HPDE6-E6E7 (cell line): Measurements from ENCODE around the gene FIBP.

Experiments used
- DNase-seq: peaks from one replicate; pipeline ENCODE4 v3.0.0; 2011; ENCODE audit warnings: missing footprints; ENCODE audit errors: extremely low spot score

Gene FIBP

DNA sequence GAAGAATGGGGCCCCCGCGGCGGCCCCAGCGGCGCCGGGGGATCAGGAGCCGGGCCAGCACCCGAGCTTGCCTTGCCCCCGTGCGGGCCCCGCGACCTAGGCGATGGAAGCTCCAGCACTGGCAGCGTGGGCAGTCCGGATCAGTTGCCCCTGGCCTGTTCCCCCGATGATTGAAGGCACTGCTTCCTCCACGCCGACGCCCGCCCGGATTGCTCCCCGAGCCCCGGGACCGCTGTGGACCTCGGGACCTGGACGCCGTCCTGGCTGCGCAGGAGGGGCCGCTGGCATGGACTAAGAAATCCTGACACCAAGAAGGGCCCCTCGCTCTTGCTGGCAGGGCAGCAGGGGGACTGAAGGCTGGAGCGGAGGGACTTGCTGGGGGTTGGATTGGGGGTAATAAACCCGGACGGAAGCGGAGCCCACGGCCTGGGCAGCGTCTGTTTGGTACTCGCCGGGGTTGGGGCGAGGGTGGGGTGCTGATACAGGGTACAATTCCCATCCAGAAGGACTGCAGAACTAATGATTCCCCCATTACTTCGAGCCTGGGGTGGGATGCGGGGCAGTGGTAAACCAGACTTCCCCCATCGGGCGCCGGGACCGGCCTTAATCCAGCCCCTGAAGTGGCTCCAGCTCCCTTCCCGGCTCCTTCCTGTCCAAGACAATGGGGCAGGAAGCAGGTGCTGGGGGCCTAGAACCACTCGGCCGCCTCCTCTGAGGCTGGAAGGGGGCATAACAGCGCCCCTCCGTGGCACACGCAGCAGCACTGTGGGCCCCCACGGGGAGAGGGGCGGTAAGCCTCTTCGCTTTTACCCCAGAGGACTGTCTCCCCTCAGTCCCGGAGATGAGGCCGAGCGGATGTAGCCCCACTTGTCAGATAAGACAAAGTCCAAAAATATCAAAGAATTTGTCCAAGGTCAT, 3.2 kb upstream of the FIBP start:
- DNase-seq = no peak

DNA sequence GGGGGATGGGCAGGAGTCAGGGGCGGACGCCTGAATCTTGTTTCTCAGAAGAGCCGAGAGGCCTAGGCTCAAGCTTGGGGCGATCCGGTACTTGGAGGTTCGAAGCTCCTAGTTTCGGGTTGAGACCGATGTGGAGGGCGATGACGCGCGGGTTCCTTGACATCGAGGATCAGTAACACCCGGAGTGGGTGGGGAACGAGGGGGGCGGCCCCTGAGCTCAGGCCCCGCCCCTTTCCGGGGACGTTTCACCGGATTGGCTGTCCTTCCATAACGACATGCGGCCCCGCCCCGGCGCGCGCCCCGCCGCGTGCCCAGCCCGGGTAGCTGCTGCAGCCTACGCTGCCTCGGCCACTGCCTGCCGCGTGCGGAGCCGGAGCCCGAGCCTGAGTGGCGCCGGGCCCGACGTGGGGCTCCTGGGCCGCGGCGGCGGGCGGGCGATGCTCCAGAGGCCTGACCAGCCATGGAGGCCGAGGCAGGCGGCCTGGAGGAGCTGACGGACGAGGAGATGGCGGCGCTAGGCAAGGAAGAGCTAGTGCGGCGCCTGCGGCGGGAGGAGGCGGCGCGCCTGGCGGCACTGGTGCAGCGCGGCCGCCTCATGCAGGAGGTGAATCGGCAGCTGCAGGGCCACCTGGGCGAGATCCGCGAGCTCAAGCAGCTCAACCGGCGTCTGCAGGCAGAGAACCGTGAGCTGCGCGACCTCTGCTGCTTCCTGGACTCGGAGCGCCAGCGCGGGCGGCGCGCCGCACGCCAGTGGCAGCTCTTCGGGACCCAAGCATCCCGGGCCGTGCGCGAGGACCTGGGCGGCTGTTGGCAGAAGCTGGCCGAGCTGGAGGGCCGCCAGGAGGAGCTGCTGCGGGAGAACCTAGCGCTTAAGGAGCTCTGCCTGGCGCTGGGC, 2.3 kb upstream of the FIBP start, which contains the start of gene CCDC85B:
TSS of gene CCDC85B (plus strand) at position 350 of the 895 bp plus-strand sequence. CDS start at position 461, 111 bp downstream.
- peak; percentile 81 for DNase-seq

DNA sequence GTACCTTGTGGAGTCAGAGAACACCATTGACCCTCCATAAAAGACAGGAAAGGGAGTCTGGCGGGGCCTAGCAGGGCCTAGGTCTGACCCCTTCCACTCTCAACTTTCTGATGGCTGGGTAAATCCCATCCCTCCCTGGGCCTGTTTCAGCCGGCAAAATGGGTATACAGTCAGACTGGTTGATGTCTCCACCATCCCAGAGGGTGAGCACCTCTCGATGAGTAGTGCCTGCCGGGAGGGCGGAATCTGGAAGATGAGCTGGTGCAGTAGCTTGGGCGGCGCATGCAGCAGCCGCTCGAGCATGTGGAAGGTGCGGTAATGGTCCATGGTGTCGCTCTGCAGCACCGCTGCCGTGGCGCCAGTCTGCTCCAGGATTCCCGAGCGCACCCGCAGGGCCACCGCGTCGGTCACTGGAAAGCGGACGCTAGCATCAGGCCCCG, 528 bp downstream of the FIBP start:
- no peak for DNase-seq

DNA sequence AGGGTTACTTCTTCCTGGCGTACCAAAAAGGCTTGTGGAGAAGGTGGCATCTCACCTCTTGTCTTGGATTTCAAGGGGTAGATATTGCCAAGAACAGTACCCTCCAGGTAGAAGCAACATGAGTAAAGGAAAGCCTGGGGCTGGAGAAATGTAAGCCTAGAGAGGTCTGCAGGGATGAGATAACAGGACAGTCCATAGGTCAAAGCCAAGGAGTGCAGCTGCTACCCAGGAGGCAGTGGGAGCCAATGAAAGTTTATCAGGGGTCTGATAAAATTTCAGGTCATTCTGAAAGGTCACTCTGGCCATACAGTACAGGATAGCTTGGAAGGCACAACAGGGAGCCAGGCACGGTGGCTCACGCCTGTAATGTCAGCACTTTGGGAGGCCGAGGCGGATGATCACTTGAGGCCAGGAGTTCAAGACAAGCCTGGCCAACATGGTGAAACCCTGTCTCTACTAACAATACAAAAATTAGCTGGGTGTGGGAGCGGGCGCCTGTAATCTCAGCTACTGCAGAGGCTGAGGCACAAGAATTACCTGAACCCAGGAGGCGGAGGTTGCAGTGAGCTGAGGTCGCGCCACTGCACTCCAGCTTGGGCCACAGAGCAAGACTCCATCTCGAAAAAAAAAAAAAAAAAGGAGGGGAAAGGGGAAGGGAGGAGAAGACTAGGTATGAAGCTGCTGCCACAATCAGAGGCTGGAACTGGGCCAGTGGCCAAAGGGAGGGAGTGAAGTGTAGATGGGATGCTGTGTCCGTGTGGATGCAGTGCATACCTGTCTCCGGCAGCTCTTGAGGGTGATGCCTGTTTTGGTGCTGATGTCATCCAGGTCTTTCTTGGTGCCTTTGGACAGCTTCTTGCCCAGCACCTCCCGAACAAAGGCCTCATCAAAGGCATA, 1.2 kb downstream of the FIBP start:
- no peak for DNase-seq

DNA sequence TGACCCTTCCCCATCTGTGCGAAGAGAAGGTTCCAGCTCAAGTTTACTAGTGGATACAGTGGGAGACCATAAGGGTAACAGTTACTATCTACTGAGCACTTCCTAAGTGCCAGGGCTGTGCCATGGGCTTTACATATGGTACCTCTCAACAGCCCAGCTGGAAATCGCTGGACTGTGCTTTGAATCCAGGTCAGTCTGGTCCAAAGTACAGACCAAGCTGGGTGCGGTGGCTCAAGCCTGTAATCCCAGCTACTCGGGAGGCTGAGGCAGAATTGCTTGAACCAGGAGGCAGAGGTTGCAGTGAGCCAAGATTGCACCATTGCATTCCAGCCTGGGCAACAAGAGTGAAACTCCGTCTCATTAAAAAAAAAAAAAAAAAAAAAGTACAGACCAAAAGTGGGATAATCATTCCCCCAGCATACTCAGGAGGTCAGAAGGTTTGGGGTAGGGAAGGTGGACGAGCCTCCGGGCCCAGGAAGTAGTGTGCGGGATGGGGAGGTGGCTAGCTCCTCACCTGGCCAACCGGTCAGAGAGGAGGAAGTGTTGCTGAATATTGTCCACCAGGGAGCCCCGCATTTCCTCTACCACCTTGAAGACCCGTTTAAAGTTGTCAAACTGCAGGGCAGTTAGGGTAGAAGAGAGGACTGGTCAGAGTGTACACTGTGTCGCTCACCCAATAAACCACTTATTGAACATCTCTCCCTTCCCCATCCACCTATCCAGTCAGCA, 2.3 kb downstream of the FIBP start:
- no peak for DNase-seq

DNA sequence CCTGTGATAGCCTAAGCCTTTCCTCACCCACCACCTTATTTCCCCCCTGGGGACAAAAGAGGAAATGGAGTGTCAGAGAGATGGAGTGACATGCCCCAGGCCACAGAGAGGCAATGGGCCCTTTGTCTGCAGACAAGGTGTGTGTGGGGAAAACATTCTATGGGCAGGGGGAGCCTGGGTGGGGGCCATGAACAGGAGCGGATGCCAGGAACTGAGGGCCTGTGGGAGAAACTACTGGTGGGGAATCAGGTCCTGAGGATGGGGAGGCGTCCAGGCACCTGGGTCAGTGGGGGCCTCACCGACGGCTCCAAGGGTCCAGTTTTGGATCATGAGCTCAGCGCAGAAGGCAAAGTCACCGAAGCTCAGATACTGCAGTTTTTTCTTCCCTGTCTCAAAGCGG, 3.0 kb downstream of the FIBP start:
- no peak for DNase-seq

DNA sequence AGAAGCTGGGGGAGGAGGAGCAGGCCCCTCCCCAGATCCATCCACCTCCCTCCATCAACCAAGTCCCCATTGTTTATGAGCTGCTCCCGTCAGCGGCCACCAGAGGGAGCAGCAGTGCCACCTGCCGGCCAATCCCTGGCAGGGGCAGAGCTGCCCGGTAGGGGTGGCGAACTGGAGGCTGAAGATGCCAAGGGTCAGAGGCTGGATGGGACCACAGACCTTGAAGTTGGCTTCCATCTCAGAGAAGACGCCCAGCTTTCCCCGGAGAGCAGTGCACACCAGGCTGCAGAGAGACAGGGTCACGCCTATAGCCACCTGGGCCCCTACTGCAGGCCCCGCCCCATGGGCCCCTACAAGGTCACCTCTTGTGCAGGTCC, 3.6 kb downstream of the FIBP start:
- DNase-seq = peak; percentile 86

DNA sequence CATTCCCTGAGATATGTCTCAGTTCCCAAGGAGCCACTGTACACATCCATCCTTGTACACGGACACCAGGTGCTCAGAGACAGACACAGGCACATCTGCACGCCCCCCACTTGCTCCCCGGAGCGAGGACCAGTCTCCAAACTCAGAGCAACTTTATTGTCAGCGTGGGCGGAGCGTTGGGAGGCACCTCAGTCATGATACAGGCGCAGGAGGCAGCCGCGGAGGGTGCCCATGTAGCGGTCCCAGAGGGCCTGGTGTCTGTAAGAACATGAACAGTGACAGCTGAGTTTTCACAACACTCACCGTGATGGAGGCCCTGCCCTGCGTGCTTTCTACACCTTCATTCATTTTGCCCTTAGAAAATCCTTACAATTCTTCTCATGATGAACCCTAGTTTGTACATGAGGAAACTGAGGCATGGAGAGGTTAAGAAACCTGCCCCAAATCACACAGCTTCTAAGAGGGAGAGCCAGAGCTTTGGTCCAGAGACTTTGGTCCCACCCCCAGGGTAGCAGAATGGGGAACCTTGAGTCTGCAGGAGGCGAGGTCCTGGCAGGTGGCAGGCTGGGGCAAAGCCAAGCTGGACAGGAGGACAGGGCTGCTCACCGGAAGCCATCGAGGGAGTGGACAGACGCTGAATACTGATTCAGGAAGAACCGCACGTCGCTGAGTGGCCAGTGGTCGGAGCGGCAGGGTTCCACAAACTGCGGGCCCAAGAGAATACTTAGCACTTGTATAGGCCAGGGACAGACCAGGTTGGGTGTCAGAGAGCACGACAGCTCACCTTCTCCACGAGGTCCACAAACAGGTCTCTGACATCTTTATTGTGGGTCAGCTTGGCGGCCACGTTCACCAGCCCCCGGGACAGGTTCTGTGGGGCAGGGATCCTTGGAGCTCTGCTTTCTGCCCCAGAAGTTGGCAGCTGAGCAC, 4.2 kb downstream of the FIBP start:
- no peak for DNase-seq

DNA sequence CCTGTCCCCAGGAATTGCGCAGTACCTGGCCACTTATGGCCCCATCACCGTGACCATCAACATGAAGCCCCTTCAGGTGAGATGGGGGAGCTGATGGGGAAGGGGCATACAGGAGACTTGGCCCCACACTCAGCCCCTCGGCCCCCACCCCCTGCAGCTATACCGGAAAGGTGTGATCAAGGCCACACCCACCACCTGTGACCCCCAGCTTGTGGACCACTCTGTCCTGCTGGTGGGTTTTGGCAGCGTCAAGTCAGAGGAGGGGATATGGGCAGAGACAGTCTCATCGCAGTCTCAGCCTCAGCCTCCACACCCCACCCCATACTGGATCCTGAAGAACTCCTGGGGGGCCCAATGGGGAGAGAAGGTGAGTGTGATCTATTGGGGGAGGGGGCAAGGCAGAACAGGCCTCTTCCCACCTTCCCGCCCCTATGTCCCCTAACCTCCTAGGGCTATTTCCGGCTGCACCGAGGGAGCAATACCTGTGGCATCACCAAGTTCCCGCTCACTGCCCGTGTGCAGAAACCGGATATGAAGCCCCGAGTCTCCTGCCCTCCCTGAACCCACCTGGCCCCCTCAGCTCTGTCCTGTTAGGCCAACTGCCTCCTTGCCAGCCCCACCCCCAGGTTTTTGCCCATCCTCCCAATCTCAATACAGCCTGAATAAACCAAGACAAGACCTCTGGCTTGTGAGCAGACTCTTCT, 5.1 kb downstream of the FIBP start:
- DNase-seq = no peak

DNA sequence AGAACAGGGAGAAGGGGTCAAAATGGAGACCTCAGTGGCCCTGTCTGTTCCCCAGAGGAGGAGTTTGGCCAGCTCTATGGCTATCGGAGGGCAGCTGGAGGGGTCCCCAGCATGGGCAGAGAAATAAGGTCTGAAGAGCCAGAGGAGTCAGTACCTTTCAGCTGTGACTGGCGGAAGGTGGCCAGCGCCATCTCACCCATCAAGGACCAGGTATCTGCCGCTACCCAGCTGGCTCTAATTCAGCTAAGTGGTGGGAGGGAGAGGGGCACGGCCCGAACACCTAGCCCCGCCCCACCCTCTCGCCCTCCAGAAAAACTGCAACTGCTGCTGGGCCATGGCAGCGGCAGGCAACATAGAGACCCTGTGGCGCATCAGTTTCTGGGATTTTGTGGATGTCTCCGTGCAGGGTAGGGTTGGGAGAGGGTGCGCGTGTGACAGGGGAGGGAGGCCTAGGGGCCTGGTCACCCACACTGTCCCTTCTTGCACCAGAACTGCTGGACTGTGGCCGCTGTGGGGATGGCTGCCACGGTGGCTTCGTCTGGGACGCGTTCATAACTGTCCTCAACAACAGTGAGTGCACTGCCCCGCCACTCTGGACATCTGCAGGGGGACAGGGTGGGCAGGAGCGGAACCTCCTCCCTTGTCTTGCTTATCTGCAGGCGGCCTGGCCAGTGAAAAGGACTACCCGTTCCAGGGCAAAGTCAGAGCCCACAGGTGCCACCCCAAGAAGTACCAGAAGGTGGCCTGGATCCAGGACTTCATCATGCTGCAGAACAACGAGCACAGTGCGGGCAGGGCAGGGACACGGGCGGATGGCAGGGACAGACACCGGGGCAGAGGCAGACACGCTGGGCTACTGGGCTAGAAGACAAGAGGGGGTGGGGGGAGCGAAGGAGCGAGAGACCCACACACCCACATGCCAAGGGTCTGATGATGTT, 5.9 kb downstream of the FIBP start:
- no peak for DNase-seq

DNA sequence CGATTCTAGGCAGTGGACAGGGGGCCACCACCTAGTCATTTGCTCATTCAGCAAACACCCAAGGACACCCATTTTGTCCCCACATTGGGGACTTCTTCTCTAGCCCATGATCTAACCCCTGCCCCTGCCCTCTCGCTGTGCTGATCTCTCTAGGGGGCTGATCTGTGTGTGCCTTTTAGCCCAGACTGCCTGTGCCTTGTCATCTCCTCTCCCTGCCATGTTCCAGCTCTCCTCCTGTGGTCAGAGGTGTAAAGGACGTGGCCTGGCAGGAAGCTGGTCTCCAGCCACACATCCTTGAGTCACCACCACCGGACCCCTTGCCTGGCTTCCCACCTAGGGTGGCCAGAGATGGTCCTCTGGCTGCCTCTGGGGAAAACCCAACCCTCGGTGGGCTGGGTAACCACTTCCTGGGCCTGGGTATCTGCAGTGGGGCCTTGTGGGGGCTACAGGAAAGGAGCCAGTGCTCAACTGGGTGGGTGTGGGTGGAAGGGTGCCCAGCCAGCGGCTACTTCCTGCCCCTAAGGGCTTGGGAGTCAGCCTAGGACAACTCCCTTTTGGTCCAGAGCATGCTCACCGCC, 7.3 kb downstream of the FIBP start:
- no peak for DNase-seq

DNA sequence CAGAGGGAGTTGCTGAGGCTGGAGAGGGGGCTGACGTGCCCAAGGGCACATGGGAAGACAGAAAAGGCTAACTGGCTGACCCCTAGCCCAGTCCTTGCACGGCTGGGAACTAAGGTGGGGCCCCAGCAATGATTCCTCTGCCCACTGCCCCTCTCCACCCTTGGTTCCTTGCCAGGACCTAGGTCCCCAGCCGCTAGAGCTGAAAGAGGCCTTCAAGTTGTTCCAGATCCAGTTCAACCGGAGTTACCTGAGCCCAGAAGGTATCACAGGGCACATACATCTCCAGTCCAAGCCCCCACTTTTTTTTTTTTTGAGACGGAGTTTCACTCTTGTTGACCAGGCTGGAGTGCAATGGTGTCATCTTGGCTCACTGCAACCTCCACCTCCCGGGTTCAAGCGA, 8.2 kb downstream of the FIBP start:
- no peak for DNase-seq

DNA sequence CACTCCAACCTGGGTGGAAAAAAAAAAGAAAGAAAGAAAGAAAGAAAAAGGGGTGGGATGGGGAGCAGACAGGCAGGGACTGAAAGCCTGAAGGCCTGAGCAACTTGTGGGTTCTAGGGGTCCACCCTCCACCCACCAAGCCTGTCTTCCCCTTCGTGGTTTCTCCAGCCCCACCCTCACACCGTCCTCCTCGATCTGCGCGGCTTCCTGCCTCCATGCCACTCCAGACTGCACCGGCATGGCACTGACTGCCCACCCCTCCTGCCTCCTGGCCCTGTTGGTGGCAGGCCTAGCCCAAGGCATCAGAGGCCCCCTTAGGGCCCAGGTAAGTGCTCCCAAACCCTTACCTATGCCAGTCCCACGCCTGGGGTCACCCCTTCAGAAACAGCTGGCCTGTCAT, 8.7 kb downstream of the FIBP start, which contains the start of gene CTSW:
TSS of gene CTSW (plus strand) at position 221 of the 400 bp plus-strand sequence. CDS start at position 239, 18 bp downstream.
- no peak for DNase-seq

DNA sequence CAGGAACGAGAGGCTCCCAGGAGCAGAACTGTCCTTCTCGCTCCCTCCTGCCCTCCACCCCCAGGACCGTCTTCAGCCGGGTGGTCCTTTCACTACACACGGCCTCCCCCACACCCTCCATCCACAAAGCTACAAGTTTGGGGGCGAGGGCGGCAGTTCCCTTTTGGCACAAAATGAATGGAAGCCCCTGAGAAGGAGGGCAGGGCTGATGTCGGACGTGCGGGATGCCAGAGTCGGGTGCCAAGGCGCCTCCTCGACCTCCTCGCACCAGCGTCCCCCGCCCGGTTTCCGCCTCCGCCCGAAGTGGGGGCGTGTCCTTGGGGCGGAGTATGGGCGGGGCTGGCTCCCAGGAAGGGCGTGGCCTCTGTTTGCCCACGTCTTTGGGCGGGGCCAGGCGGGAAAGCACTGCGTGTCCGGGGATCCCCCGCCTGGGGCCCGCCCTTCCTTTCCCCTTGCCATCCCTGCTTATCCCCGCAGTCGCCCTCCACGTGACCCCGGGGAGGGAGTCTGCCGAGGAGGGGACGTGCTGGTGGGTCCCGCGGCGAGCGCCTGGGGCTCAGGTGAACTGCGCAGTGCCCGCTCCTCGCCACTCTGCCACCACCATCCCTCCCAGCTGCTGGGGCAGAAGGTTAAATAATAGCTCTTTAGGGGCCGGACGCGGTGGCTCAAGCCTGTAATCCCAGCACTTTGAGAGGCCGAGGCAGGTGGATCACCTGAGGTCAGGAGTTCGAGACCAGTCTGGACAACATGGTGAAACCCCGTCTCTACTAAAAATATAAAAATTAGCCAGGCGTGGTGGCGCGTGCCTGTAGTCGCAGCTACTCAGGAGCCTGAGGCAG, 14.7 kb downstream of the FIBP start:
- DNase-seq = peak; percentile 89

DNA sequence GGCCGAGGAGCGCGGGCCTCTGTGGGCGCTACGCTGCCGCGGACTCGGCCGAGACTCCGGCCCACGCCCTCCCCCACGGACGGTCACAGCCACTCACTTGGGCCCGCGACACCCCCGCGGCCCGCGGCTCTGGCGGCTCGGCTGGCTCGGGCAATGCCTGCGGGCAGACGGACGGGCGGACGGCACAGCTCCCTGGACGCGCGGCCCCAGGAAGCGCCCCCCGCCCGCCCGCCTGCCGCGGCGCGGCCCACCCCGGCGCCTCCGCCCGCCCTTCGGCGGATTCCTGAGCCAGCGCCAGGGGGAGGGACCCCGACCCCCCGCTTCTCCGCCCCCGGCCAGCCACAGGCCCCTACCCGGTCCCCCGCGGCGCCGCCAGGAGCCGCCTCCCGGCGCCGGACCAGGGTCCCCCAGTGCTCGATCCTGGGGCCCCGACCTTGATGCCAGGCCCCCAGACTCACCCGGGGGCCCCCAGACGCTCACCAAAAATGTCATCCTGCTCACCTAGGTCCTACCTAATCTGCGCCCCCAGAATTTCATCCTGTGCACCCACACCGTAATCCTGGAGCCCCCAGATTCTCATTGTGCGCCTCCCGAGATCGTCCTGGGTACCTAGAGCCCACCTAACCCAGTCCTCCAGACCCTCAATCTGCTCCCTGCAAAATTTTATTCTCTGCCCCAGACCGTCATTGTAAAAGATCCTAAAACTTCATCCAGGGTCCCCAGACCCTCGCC, 15.5 kb downstream of the FIBP start, which contains the start of gene EFEMP2:
TSS of gene EFEMP2 (minus strand) at position 215 of the 732 bp plus-strand sequence. CDS start 446 bp downstream, outside the sequence.
- no peak for DNase-seq
